ENCODE measurements around the gene CRISP1. TPM values are rescaled to one million over a fixed set of nuclear protein-coding genes. Genes with fewer than 3 reads are reported as not detected.
A peak's percentile ranks its signal among the peaks of the same experiment; 100 is the strongest.
"Not testable (repeated sequence)": the region's sequence is repeated elsewhere in the genome, so short reads cannot be mapped to it uniquely, and the experiment has no call there.

CRISP1 gene
- not detected for total RNA-seq
- long read RNA-seq: 0 reads

GRCh38 chr6:49866485-49866943, at the start of gene CRISP1:
Gene CRISP1 (minus strand): TSS chr6:49866535. CDS start chr6:49857400, 9,135 bp downstream.
- no peak for ATAC-seq (ENCODE audit: poor library complexity)
- intact Hi-C loops (cut with DNase I): no loop called here
- DNase-seq: no peak

GRCh38 chr6:49915035-49915434, 48.7 kb upstream of the CRISP1 start:
- ATAC-seq (ENCODE audit: poor library complexity) (peak; percentile 98), DNase-seq (peak; percentile 42)
- intact Hi-C loops (cut with DNase I): no loop called here

- DNase-seq (no peak), ATAC-seq (ENCODE audit: poor library complexity) (no peak)
- intact Hi-C loops (cut with DNase I): no loop called here
These were observed 47.5 kb upstream of the CRISP1 start for GRCh38 chr6:49913636-49914375.

- no peak for ATAC-seq (ENCODE audit: poor library complexity)
- no peak for DNase-seq
- intact Hi-C loops (cut with DNase I): no loop called here
These were observed 45.9 kb upstream of the CRISP1 start for GRCh38 chr6:49912196-49912595.

GRCh38 chr6:49911252-49911651, 44.9 kb upstream of the CRISP1 start:
- ATAC-seq (ENCODE audit: poor library complexity): no peak
- DNase-seq: no peak
- intact Hi-C loops (cut with DNase I): no loop called here

- no peak for DNase-seq
- intact Hi-C loops (cut with DNase I): no loop called here
- ATAC-seq (ENCODE audit: poor library complexity): peak; percentile 76
These were observed 43.2 kb upstream of the CRISP1 start for GRCh38 chr6:49909563-49909962.

- intact Hi-C loops (cut with DNase I): no loop called here
- DNase-seq (no peak), ATAC-seq (ENCODE audit: poor library complexity) (peak; percentile 27)
These were observed 40.2 kb upstream of the CRISP1 start for GRCh38 chr6:49906526-49906925.

GRCh38 chr6:49905296-49905695, 39.0 kb upstream of the CRISP1 start:
- intact Hi-C loops (cut with DNase I): no loop called here
- ATAC-seq (ENCODE audit: poor library complexity) (no peak), DNase-seq (no peak)

- intact Hi-C loops (cut with DNase I): no loop called here
- ATAC-seq (ENCODE audit: poor library complexity) (no peak), DNase-seq (no peak)
These were observed 36.5 kb upstream of the CRISP1 start for GRCh38 chr6:49902856-49903255.

GRCh38 chr6:49898904-49899566, 32.7 kb upstream of the CRISP1 start:
- intact Hi-C loops (cut with DNase I): no loop called here

GRCh38 chr6:49895553-49895952, 29.2 kb upstream of the CRISP1 start:
- ATAC-seq (ENCODE audit: poor library complexity); intact Hi-C loops (cut with DNase I); DNase-seq: not testable (repeated sequence)

More at GRCh38 chr6:49898904-49899566, 32.7 kb upstream of the CRISP1 start:
- DNase-seq (no peak), ATAC-seq (ENCODE audit: poor library complexity) (no peak)

- intact Hi-C loops (cut with DNase I): no loop called here
- ATAC-seq (ENCODE audit: poor library complexity): no peak
- DNase-seq: no peak
These were observed 25.9 kb upstream of the CRISP1 start for GRCh38 chr6:49892280-49892679.

- intact Hi-C loops (cut with DNase I): no loop called here
- no peak for DNase-seq
- no peak for ATAC-seq (ENCODE audit: poor library complexity)
These were observed 24.7 kb upstream of the CRISP1 start for GRCh38 chr6:49890988-49891387.

- ATAC-seq (ENCODE audit: poor library complexity) (no peak), DNase-seq (no peak)
- intact Hi-C loops (cut with DNase I): no loop called here
These were observed 22.6 kb upstream of the CRISP1 start for GRCh38 chr6:49888742-49889431.

GRCh38 chr6:49868951-49869529, 2.7 kb upstream of the CRISP1 start:
- intact Hi-C loops (cut with DNase I): no loop called here
- no peak for ATAC-seq (ENCODE audit: poor library complexity)
- DNase-seq: no peak

GRCh38 chr6:49856282-49856681, 10.1 kb downstream of the CRISP1 start:
- ATAC-seq (ENCODE audit: poor library complexity) (no peak), DNase-seq (no peak)
- intact Hi-C loops (cut with DNase I): no loop called here

- intact Hi-C loops (cut with DNase I): no loop called here
- DNase-seq (no peak), ATAC-seq (ENCODE audit: poor library complexity) (no peak)
These were observed 11.1 kb downstream of the CRISP1 start for GRCh38 chr6:49855221-49855620.

GRCh38 chr6:49852975-49853374, 13.4 kb downstream of the CRISP1 start:
- DNase-seq (no peak), ATAC-seq (ENCODE audit: poor library complexity) (no peak)
- intact Hi-C loops (cut with DNase I): no loop called here

- DNase-seq: no peak
- peak; percentile 49 for ATAC-seq (ENCODE audit: poor library complexity)
- intact Hi-C loops (cut with DNase I): loop anchor here (10.0 kb wide), 1 partner anchor 225 kb away; no protein-coding TSS in a partner anchor
These were observed 17.0 kb downstream of the CRISP1 start for GRCh38 chr6:49849213-49849907.
